Measurements from ENCODE around the gene RNF224. TPM values are rescaled to one million over a fixed set of nuclear protein-coding genes. Genes with fewer than 3 reads are reported as not detected.

RNF224 gene
- total and polyA plus RNA-seq, 2 of the 13 experiments (the other 11 are each of a cell fraction or from before 2014, with no cell fraction given): 0.09 TPM; not detected in 1

GRCh38 chr9:137190315-137190856, 36.9 kb upstream of the RNF224 start (continued):
- TF ChIP-seq, protein P1, sequence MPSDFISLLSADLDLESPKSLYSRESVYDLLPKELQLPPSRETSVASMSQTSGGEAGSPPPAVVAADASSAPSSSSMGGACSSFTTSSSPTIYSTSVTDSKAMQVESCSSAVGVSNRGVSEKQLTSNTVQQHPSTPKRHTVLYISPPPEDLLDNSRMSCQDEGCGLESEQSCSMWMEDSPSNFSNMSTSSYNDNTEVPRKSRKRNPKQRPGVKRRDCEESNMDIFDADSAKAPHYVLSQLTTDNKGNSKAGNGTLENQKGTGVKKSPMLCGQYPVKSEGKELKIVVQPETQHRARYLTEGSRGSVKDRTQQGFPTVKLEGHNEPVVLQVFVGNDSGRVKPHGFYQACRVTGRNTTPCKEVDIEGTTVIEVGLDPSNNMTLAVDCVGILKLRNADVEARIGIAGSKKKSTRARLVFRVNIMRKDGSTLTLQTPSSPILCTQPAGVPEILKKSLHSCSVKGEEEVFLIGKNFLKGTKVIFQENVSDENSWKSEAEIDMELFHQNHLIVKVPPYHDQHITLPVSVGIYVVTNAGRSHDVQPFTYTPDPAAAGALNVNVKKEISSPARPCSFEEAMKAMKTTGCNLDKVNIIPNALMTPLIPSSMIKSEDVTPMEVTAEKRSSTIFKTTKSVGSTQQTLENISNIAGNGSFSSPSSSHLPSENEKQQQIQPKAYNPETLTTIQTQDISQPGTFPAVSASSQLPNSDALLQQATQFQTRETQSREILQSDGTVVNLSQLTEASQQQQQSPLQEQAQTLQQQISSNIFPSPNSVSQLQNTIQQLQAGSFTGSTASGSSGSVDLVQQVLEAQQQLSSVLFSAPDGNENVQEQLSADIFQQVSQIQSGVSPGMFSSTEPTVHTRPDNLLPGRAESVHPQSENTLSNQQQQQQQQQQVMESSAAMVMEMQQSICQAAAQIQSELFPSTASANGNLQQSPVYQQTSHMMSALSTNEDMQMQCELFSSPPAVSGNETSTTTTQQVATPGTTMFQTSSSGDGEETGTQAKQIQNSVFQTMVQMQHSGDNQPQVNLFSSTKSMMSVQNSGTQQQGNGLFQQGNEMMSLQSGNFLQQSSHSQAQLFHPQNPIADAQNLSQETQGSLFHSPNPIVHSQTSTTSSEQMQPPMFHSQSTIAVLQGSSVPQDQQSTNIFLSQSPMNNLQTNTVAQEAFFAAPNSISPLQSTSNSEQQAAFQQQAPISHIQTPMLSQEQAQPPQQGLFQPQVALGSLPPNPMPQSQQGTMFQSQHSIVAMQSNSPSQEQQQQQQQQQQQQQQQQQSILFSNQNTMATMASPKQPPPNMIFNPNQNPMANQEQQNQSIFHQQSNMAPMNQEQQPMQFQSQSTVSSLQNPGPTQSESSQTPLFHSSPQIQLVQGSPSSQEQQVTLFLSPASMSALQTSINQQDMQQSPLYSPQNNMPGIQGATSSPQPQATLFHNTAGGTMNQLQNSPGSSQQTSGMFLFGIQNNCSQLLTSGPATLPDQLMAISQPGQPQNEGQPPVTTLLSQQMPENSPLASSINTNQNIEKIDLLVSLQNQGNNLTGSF (CRISPR knock-in tag; IDR thresholded peaks at IDR 0.05): no peak
- no peak for TF ChIP-seq PLSCR1 (CRISPR knock-in tag; IDR thresholded peaks at IDR 0.05; ENCODE audit: borderline replicate concordance)
- TF ChIP-seq ZFP36L2 (CRISPR knock-in tag; IDR thresholded peaks at IDR 0.05): no peak
- no peak for TF ChIP-seq ZSCAN12 (CRISPR knock-in tag; IDR thresholded peaks at IDR 0.05)
- 0 out of 2 replicates have a peak, but pooled peaks have one; percentile 69 for TF ChIP-seq AKAP8 (CRISPR knock-in tag; IDR thresholded peaks at IDR 0.05)
- no peak for TF ChIP-seq ZNF773 (CRISPR knock-in tag; IDR thresholded peaks at IDR 0.05; ENCODE audit: borderline replicate concordance)

DNA sequence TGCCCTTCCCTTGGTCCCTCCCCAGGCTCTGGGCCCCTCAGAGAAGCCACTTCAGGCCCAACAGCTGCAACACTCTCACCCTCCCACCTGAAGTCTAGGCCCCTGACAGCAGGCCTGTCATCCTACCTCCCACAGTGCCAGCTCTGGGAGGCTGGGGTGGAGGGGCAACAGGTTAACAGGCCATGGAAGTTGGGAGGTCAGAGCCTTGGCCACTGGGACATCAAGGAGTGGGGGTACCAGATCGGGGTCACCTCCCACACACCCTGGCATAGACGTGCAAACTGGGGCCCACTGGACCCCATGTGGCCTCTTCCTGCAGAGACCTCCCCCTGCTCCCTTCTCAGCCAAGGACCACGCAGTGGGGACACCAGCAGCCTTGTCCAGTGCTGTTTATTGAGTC, 36.1 kb upstream of the RNF224 start:
- Histone ChIP-seq H3K4me1 (ENCODE audit: insufficient read depth, low read length) (peaks cover 47% of the 10 kb centered on the region), H3K9me3 (ENCODE audit: low read length) (no peaks in the 10 kb centered on the region), H2AFZ (ENCODE audit: low read length) (no peak overlapping the region), H3K9ac (ENCODE audit: insufficient read depth, low read depth, low read length) (no peak overlapping the region), H4K20me1 (ENCODE audit: insufficient read depth, low read length) (no peaks in the 10 kb centered on the region), H3K36me3 (replicated peaks in 1 of 2; ENCODE audit: control insufficient read depth in 1 of 2, insufficient read depth in 2 of 2, low read length in 2 of 2) (peaks cover 9 to 14% of the 10 kb centered on the region in 2 experiments; a peak in 3 of 5 replicates), H3K79me2 (ENCODE audit: insufficient read depth, low read length) (peaks cover 45% of the 10 kb centered on the region), H3K4me2 (ENCODE audit: low read depth, low read length) (no peak overlapping the region), H3K27me3 (ENCODE audit: control insufficient read depth in 1 of 2, insufficient read depth in 2 of 2, low read length in 2 of 2) (no peaks in the 10 kb centered on the region), H3K27ac (ENCODE audit: extremely low read length, insufficient read depth, low read length) (no peak overlapping the region), H3K4me3 (replicated peaks in 1 of 3; ENCODE audit: insufficient read depth in 1 of 3, low read depth in 2 of 3, low read length in 3 of 3) (no peak overlapping the region)
- FAIRE-seq (no peak), DNase-seq (ENCODE audit: low spot score) (no peak), ATAC-seq (no peak)
- POLR2A ChIA-PET: interaction anchor here (3.2 to 3.8 kb wide), 3 partner anchors 7 to 32 kb away, joined by 38 to 52 read pairs (median 47); partner anchors contain the start of genes RNF208 and TPRN
- intact Hi-C loops (cut with micrococcal nuclease; ENCODE audit: unreplicated experiment): no loop called here
- CTCF ChIA-PET (ENCODE audit: low intra/inter-chr PET ratio, low total read pairs): interaction anchor here (0.9 kb wide), 1 partner anchor 36 kb away, joined by 3 read pairs; the partner anchor contains the start of gene RNF224
- 100% methylated on average over 1 of the region's 3 CpGs for WGBS (ENCODE audit: low lambda C conversion rate)
- BruUV-seq (replicated peaks): no TSS peak
- in situ Hi-C loops (cut with HindIII; ENCODE audit: extremely low pct_ligation_motif_present, low pct_unique_long_range_greater_than_20kb): no loop called here
- TF ChIP-seq SRY (CRISPR knock-in tag; IDR thresholded peaks at IDR 0.05) (no peak), KLF12 (CRISPR knock-in tag; IDR thresholded peaks at IDR 0.05; ENCODE audit: borderline replicate concordance) (no peak), ZNF547 (CRISPR knock-in tag; IDR thresholded peaks at IDR 0.05) (no peak), NONO (IDR thresholded peaks at IDR 0.05) (no peak), NONO (CRISPR knock-in tag; conservative IDR thresholded peaks at IDR 0.05) (0 out of 2 replicates have a peak, but pooled peaks have one; percentile 19), ZNF510 (CRISPR knock-in tag; IDR thresholded peaks at IDR 0.05; ENCODE audit: low read depth) (no peak)
- TF ChIP-seq, protein P2, sequence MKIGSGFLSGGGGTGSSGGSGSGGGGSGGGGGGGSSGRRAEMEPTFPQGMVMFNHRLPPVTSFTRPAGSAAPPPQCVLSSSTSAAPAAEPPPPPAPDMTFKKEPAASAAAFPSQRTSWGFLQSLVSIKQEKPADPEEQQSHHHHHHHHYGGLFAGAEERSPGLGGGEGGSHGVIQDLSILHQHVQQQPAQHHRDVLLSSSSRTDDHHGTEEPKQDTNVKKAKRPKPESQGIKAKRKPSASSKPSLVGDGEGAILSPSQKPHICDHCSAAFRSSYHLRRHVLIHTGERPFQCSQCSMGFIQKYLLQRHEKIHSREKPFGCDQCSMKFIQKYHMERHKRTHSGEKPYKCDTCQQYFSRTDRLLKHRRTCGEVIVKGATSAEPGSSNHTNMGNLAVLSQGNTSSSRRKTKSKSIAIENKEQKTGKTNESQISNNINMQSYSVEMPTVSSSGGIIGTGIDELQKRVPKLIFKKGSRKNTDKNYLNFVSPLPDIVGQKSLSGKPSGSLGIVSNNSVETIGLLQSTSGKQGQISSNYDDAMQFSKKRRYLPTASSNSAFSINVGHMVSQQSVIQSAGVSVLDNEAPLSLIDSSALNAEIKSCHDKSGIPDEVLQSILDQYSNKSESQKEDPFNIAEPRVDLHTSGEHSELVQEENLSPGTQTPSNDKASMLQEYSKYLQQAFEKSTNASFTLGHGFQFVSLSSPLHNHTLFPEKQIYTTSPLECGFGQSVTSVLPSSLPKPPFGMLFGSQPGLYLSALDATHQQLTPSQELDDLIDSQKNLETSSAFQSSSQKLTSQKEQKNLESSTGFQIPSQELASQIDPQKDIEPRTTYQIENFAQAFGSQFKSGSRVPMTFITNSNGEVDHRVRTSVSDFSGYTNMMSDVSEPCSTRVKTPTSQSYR (CRISPR knock-in tag; IDR thresholded peaks at IDR 0.05; ENCODE audit: borderline replicate concordance): no peak
